Trophoblast cell (in vitro differentiated cells and primary cell): ENCODE measurements around the gene SNAI1.

ENCODE experiments used
- DNase-seq, 2 donors: peaks; one replicate each; pipeline ENCODE4 v3.0.0-alpha.2; 2016
- H2AFZ ChIP-seq: 2 replicates; pipeline ENCODE4 v1.6.1; 2013; ENCODE audit warnings: low read length, moderate library complexity, mild to moderate bottlenecking; ENCODE audit not compliant: insufficient read depth, poor library complexity
- H2AK5ac ChIP-seq: 2 replicates; pipeline ENCODE4 v1.6.1; 2013; ENCODE audit warnings: mild to moderate bottlenecking, low read length
- H2BK120ac ChIP-seq: 2 replicates; pipeline ENCODE4 v1.6.1; 2013; ENCODE audit warnings: low read length, mild to moderate bottlenecking, moderate library complexity; ENCODE audit not compliant: insufficient read depth, poor library complexity
- H2BK12ac ChIP-seq: 2 replicates; pipeline ENCODE4 v1.6.1; 2013; ENCODE audit warnings: mild to moderate bottlenecking, low read length, moderate library complexity
- H2BK5ac ChIP-seq: 2 replicates; pipeline ENCODE4 v1.6.1; 2013; ENCODE audit warnings: low read length, low read depth, moderate library complexity, mild to moderate bottlenecking; ENCODE audit not compliant: poor library complexity
- H3K14ac ChIP-seq: 2 replicates; pipeline ENCODE4 v1.6.1; 2013; ENCODE audit warnings: mild to moderate bottlenecking, low read length
- H3K18ac ChIP-seq: 2 replicates; pipeline ENCODE4 v1.6.1; 2013; ENCODE audit warnings: mild to moderate bottlenecking, low read length
- H3K23ac ChIP-seq: 2 replicates; pipeline ENCODE4 v1.6.1; 2013; ENCODE audit warnings: low read length
- H3K27ac ChIP-seq: 2 replicates; pipeline ENCODE4 v1.5.1; 2013; ENCODE audit warnings: low read depth, mild to moderate bottlenecking, inconsistent platforms, low read length, moderate library complexity
- H3K27me3 ChIP-seq: 2 replicates; pipeline ENCODE4 v1.6.1; 2013; ENCODE audit warnings: inconsistent platforms, mild to moderate bottlenecking, low read length, moderate library complexity; ENCODE audit not compliant: insufficient read depth
- H3K36me3 ChIP-seq, 2 experiments: 1 replicate in 1 of 2; 2 replicates in 1 of 2; pipeline ENCODE4 v1.6.1; 2013; ENCODE audit warnings: low read length in 2 of 2, mild to moderate bottlenecking in 2 of 2, moderate library complexity in 1 of 2; ENCODE audit not compliant: insufficient read depth in 2 of 2, control insufficient read depth in 1 of 2
- H3K4ac ChIP-seq: 2 replicates; pipeline ENCODE4 v1.6.1; 2013; ENCODE audit warnings: low read depth, mild to moderate bottlenecking, low read length, moderate library complexity
- H3K4me1 ChIP-seq, 2 experiments: 1 replicate in 1 of 2; 2 replicates in 1 of 2; pipeline ENCODE4 v1.6.1; 2013; ENCODE audit warnings: low read length in 2 of 2, mild to moderate bottlenecking in 2 of 2, moderate library complexity in 1 of 2; ENCODE audit not compliant: insufficient read depth in 2 of 2, control insufficient read depth in 1 of 2
- H3K4me2 ChIP-seq: 2 replicates; pipeline ENCODE4 v1.6.1; 2013; ENCODE audit warnings: inconsistent platforms, mild to moderate bottlenecking, low read length, moderate library complexity
- H3K4me3 ChIP-seq: 2 replicates; pipeline ENCODE4 v1.5.1; 2013; ENCODE audit warnings: mild to moderate bottlenecking, low read depth, low read length, inconsistent platforms
- H3K79me1 ChIP-seq: one replicate; pipeline ENCODE4 v1.6.1; 2013; ENCODE audit warnings: low read length
- H3K79me2 ChIP-seq: 2 replicates; pipeline ENCODE4 v1.6.1; 2013; ENCODE audit warnings: low read length, mild to moderate bottlenecking; ENCODE audit not compliant: control insufficient read depth, insufficient read depth, poor library complexity
- H3K9ac ChIP-seq: 2 replicates; pipeline ENCODE4 v1.6.1; 2013; ENCODE audit warnings: mild to moderate bottlenecking, low read length
- H3K9me3 ChIP-seq: 2 replicates; pipeline ENCODE4 v1.6.1; 2013; ENCODE audit warnings: low read depth, mild to moderate bottlenecking, control low read depth, inconsistent platforms, low read length; ENCODE audit not compliant: insufficient read depth
- H4K12ac ChIP-seq: 2 replicates; pipeline ENCODE4 v1.6.1; 2013; ENCODE audit warnings: low read depth, mild to moderate bottlenecking, low read length, moderate library complexity
- H4K8ac ChIP-seq: 2 replicates; pipeline ENCODE4 v1.6.1; 2013; ENCODE audit warnings: low read depth, mild to moderate bottlenecking, low read length, moderate library complexity
- H4K91ac ChIP-seq: one replicate; pipeline ENCODE4 v1.6.1; 2013; ENCODE audit warnings: low read depth, mild to moderate bottlenecking, low read length, moderate library complexity
- WGBS: extraction: QIAGEN DNeasy Blood & Tissue Kit; methylation state at CpG from one replicate; pipeline ENCODE4 v1.1.7; 2013; ENCODE audit warnings: missing lambda C conversion rate; ENCODE audit not compliant: insufficient read length, insufficient coverage; ENCODE audit errors: extremely low coverage; 5-methylcytosine and 5-hydroxymethylcytosine counted together

SNAI1 gene

DNA sequence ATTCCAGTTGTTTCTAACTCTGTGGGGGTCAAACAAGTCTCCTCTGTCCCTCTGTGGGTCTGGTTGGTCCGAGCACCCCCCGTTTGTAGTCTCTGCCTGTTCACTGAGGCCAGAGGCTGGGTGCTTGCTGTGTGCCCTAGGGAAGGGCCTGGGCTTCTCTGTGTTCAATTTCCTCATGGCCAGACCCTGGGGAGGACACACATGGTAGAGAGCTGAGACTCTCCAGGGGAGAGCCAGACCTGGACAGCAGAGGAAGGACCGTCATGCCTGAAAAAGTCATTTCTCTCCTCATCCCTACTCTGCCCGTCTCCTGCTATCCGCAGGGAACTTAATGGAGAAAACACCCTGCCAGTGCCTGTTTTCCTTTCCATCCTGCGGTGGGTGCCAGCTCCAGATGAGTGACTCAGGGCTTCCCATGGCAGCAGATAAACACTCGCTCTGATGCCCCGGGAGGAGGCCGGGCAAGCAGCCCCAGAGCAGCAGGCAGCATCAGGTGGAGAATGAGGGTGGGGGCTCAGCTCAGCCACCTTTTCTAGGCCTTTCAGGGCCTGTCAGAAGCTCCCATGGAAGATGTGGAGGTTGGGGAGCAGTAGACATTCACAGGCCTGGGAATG is 51.9 kb downstream of the SNAI1 start:
- Histone ChIP-seq H2BK120ac (peak overlapping the region; percentile 80), H3K9me3 (peaks cover 2% of the 10 kb centered on the region), H3K23ac (no peak overlapping the region), H3K18ac (peak overlapping the region; percentile 90), H3K79me1 (peaks cover 70% of the 10 kb centered on the region), H2AK5ac (peak overlapping the region; percentile 93), H2BK12ac (peak overlapping the region; percentile 95), H4K8ac (peak overlapping the region; percentile 90), H3K14ac (peak overlapping the region; percentile 97), H3K36me3 (no peaks in the 10 kb centered on the region), H3K79me2 (peaks cover 5% of the 10 kb centered on the region), H3K27me3 (no peaks in the 10 kb centered on the region), H2AFZ (no peak overlapping the region), H3K4me2 (no peak overlapping the region), H4K12ac (no peak overlapping the region), H3K4me3 (no peak overlapping the region), H4K91ac (peak overlapping the region; percentile 85), H3K9ac (no peak overlapping the region), H3K4me1 (peaks cover 51 to 54% of the 10 kb centered on the region in 2 experiments), H3K27ac (peak overlapping the region; percentile 81), H2BK5ac (peak overlapping the region; percentile 84), H3K4ac (peak overlapping the region; percentile 73)
- peak in 1 of 2 donors; percentile 25 for DNase-seq
- WGBS: no CpG with 5 or more reads among the region's 9 CpGs

DNA sequence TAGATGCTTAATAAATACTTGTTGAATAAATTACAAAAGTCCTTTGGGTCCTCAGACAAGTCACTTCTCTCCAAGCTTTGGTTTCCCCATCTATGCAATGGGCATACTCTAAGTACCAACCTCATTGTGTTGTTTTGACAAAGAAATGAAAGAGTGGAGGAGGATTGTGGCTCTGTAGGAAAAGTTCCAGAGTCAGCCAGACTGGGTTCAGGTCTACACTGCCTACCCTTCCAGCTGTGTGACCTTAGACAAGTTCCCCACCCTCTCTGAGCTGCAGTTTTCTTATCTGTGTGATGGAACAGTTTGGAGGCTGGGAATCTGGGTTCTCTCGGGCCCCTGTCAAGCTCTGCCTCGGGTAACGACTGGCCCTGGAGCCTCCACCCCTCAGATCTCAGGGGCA is 53.9 kb downstream of the SNAI1 start:
- Histone ChIP-seq H3K79me2 (peaks cover 9% of the 10 kb centered on the region), H3K23ac (no peak overlapping the region), H3K18ac (peak overlapping the region; percentile 62), H3K14ac (peak overlapping the region; percentile 58), H2BK12ac (peak overlapping the region; percentile 97), H4K12ac (no peak overlapping the region), H2AK5ac (peak overlapping the region; percentile 55), H3K79me1 (peaks cover 67% of the 10 kb centered on the region), H2BK120ac (peak overlapping the region; percentile 12), H2BK5ac (peak overlapping the region; percentile 37), H2AFZ (no peak overlapping the region), H4K8ac (peak overlapping the region; percentile 52), H3K4me1 (peaks cover 54 to 55% of the 10 kb centered on the region in 2 experiments), H3K36me3 (no peaks in the 10 kb centered on the region), H3K9me3 (peaks cover 2% of the 10 kb centered on the region), H3K9ac (no peak overlapping the region), H4K91ac (peak overlapping the region; percentile 90), H3K27ac (no peak overlapping the region), H3K4me2 (no peak overlapping the region), H3K4me3 (no peak overlapping the region), H3K27me3 (no peaks in the 10 kb centered on the region), H3K4ac (no peak overlapping the region)
- WGBS: no CpG with 5 or more reads among the region's 3 CpGs
- no peak for DNase-seq

DNA sequence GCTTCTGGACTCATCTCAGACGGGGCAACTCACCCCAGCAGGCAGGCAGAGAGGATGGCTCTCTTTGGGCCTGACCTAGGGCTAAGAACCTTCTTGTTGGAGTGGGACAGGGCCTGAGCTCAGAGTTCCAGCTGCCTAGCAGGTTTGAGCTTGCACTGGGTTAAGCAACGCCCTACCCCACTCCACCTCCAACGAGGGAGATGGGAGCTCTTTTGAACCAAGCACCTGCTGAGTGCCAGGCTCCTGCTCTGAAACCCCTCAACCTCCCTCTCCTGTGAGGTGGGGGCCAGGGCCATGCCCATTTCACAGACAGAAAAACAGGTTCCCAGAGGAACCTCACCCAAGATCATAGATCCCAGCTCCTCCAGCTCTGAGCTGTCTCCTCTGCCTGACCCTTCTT is 54.3 kb downstream of the SNAI1 start:
- Histone ChIP-seq H3K4me2 (no peak overlapping the region), H3K27me3 (no peaks in the 10 kb centered on the region), H3K9ac (no peak overlapping the region), H2AFZ (no peak overlapping the region), H3K4me3 (no peak overlapping the region), H2AK5ac (peak overlapping the region; percentile 55), H2BK120ac (peak overlapping the region; percentile 12), H3K36me3 (no peaks in the 10 kb centered on the region), H4K8ac (peak overlapping the region; percentile 52), H2BK5ac (peak overlapping the region; percentile 37), H3K79me2 (peaks cover 9% of the 10 kb centered on the region), H4K91ac (peak overlapping the region; percentile 90), H3K4me1 (peaks cover 52% of the 10 kb centered on the region in 2 experiments), H3K79me1 (peaks cover 63% of the 10 kb centered on the region), H3K4ac (peak overlapping the region; percentile 22), H4K12ac (no peak overlapping the region), H3K9me3 (peaks cover 2% of the 10 kb centered on the region), H3K14ac (peak overlapping the region; percentile 58), H3K23ac (no peak overlapping the region), H3K18ac (peak overlapping the region; percentile 62), H2BK12ac (peak overlapping the region; percentile 97), H3K27ac (no peak overlapping the region)
- DNase-seq: peak; percentile 38 to 59
- no CpG with 5 or more reads among the region's 3 CpGs for WGBS

DNA sequence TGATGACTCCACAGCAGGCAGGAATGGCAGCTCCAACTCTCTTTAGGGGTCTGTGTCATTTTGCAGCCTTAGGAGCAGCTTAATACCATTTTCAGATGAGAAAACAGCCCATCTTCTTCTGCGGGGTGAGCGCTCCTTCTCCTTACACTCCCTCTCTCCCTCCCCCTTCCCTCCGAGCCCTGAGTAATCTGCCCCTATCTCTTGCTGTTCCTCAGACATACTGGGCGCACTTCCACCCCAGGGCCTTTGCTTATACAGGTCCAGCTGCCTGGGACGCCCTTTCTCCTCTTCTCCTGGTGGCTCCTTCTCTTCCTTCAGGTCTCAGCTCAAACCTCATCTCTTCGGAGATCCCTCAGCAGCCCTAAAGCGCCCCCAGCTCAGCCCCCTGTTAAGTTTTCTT is 54.8 kb downstream of the SNAI1 start:
- no peak overlapping the region for H3K9ac ChIP-seq
- peak overlapping the region; percentile 38 for H3K18ac ChIP-seq
- no peaks in the 10 kb centered on the region for H3K27me3 ChIP-seq
- H2BK12ac ChIP-seq: peak overlapping the region; percentile 97
- H4K91ac ChIP-seq: peak overlapping the region; percentile 47
- no peak overlapping the region for H4K12ac ChIP-seq
- H3K4me2 ChIP-seq: no peak overlapping the region
- H3K23ac ChIP-seq: no peak overlapping the region
- no peak overlapping the region for H3K4me3 ChIP-seq
- H2AK5ac ChIP-seq: peak overlapping the region; percentile 55
- H3K36me3 ChIP-seq: no peaks in the 10 kb centered on the region
- H3K79me1 ChIP-seq: peaks cover 66% of the 10 kb centered on the region
- no CpG with 5 or more reads among the region's 7 CpGs for WGBS
- no peaks in the 10 kb centered on the region for H3K9me3 ChIP-seq
- H4K8ac ChIP-seq: peak overlapping the region; percentile 64
- H3K4ac ChIP-seq: peak overlapping the region; percentile 22
- H3K4me1 ChIP-seq: peaks cover 48 to 52% of the 10 kb centered on the region in 2 experiments
- H2BK120ac ChIP-seq: peak overlapping the region; percentile 12
- peak; percentile 88 to 89 for DNase-seq
- no peak overlapping the region for H2AFZ ChIP-seq
- no peak overlapping the region for H3K27ac ChIP-seq
- peak overlapping the region; percentile 67 for H3K14ac ChIP-seq
- H2BK5ac ChIP-seq: peak overlapping the region; percentile 34
- peaks cover 9% of the 10 kb centered on the region for H3K79me2 ChIP-seq
